SK-N-SH (cell line): ENCODE data around the gene SDC3. TPM values are rescaled to one million over a fixed set of nuclear protein-coding genes. Genes with fewer than 3 reads are reported as not detected.
A peak's percentile ranks its signal among the peaks of the same experiment; 100 is the strongest.

Experiments used
- CTCF ChIA-PET: fragments of 300-600, 350-600 bp; formaldehyde crosslinking; extraction: SDS; loops from one replicate; lab custom pipeline; 2021; lab: Yijun Ruan, JAX
- POLR2A ChIA-PET: fragments of 350-600 bp; sonication (Branson Sonifier 250); formaldehyde crosslinking; extraction: SDS; loops from one replicate; lab custom pipeline; 2020; ENCODE audit warnings: antibody characterized with exemption, inconsistent platforms; lab: Yijun Ruan, JAX
- DNase-seq: peaks from one replicate; pipeline ENCODE4 v3.0.0; 2012
- H2AFZ ChIP-seq: fragments of 200-600 bp; sonication (generic); 2 replicates; pipeline ENCODE4 v1.8.1; 2016; ENCODE audit warnings: antibody characterized with exemption, mild to moderate bottlenecking, low read depth
- H3F3A ChIP-seq: fragments of 200-600 bp; sonication (generic); replicated peaks from 2 replicates; pipeline ENCODE3; 2016; ENCODE audit warnings: antibody characterized with exemption, mild to moderate bottlenecking; ENCODE audit not compliant: insufficient read depth
- H3K27ac ChIP-seq, 2 experiments: fragments of 200-500 bp in 1 of 2; fragments of 200-600 bp in 1 of 2; sonication (Bioruptor generic) in 1 of 2; sonication (generic), shearing (Covaris generic) in 1 of 2; 2 replicates each; pipeline versions ENCODE4 v1.5.1 to v1.6.1; 2014 to 2016; ENCODE audit warnings: low read depth in 2 of 2, inconsistent platforms in 1 of 2, low read length in 1 of 2, mild to moderate bottlenecking in 1 of 2, mixed read lengths in 1 of 2
- H3K27me3 ChIP-seq: fragments of 200-600 bp; sonication (generic), shearing (Covaris generic); 2 replicates; pipeline ENCODE4 v1.6.1; 2016; ENCODE audit warnings: mixed run types; ENCODE audit not compliant: insufficient read depth
- H3K36me3 ChIP-seq, 2 experiments: fragments of 200-500 bp in 1 of 2; fragments of 200-600 bp in 1 of 2; sonication (Bioruptor generic) in 1 of 2; sonication (generic) in 1 of 2; replicated peaks in 1 of 2; 2 replicates each; pipeline versions ENCODE3 to v1.5.1; 2014 to 2016; ENCODE audit warnings: low read length in 1 of 2, mild to moderate bottlenecking in 1 of 2; ENCODE audit not compliant: insufficient read depth in 2 of 2, control insufficient read depth in 1 of 2
- H3K4me1 ChIP-seq, 2 experiments: fragments of 200-500 bp in 1 of 2; fragments of 200-600 bp in 1 of 2; sonication (Bioruptor generic) in 1 of 2; sonication (generic), shearing (Covaris generic) in 1 of 2; 2 replicates each; pipeline versions ENCODE4 v1.5.1 to v1.6.1; 2014 to 2016; ENCODE audit warnings: low read depth in 1 of 2, low read length in 1 of 2, mixed run types in 1 of 2; ENCODE audit not compliant: insufficient read depth in 2 of 2, control insufficient read depth in 1 of 2
- H3K4me2 ChIP-seq: fragments of 200-600 bp; sonication (generic), shearing (Covaris generic); 2 replicates; pipeline ENCODE4 v1.6.1; 2017; ENCODE audit warnings: mixed run types
- H3K4me3 ChIP-seq, 2 experiments: fragments of 200-500 bp in 1 of 2; fragments of 200-600 bp in 1 of 2; sonication (Bioruptor generic) in 1 of 2; sonication (generic), shearing (Covaris generic) in 1 of 2; 2 replicates each; pipeline versions ENCODE4 v1.5.1 to v1.8.1; 2014 to 2016; ENCODE audit warnings: low read depth in 2 of 2, inconsistent platforms in 1 of 2, low read length in 1 of 2, mild to moderate bottlenecking in 1 of 2, mixed read lengths in 1 of 2, moderate library complexity in 1 of 2
- H3K79me2 ChIP-seq: fragments of 200-600 bp; sonication (generic); 2 replicates; pipeline ENCODE4 v1.8.1; 2017; ENCODE audit warnings: mild to moderate bottlenecking; ENCODE audit not compliant: insufficient read depth
- H3K9ac ChIP-seq: fragments of 200-600 bp; sonication (generic); 2 replicates; pipeline ENCODE4 v1.6.1; 2017; ENCODE audit warnings: mixed run types
- H3K9me2 ChIP-seq: fragments of 200-600 bp; sonication (generic); 2 replicates; pipeline ENCODE4 v1.6.1; 2017; ENCODE audit warnings: mixed run types
- H3K9me3 ChIP-seq: fragments of 200-600 bp; sonication (generic); 2 replicates; pipeline ENCODE4 v1.6.1; 2017; ENCODE audit warnings: mixed run types, mild to moderate bottlenecking, moderate library complexity
- H4K20me1 ChIP-seq: fragments of 200-600 bp; sonication (generic); 2 replicates; pipeline ENCODE4 v1.6.1; 2017; ENCODE audit warnings: mild to moderate bottlenecking, mixed run types; ENCODE audit not compliant: insufficient read depth
- CTCF ChIP-seq: fragments of 200-600 bp; sonication (generic); IDR thresholded peaks from 2 replicates; pipeline ENCODE4 v1.6.1; 2017; ENCODE audit warnings: antibody characterized with exemption, mild to moderate bottlenecking, moderate library complexity
- ELF1 ChIP-seq: IDR thresholded peaks from 2 replicates; pipeline ENCODE4 v1.4.0; 2012
- FOSL2 ChIP-seq: IDR thresholded peaks from 2 replicates; pipeline ENCODE4 v1.4.0; 2012; ENCODE audit warnings: low read depth, mild to moderate bottlenecking, moderate library complexity, borderline replicate concordance
- FOXM1 ChIP-seq: IDR thresholded peaks from 2 replicates; pipeline ENCODE4 v1.4.0; 2012; ENCODE audit warnings: low read depth, mild to moderate bottlenecking
- GATA2 ChIP-seq: sonication (generic); formaldehyde crosslinking; IDR thresholded peaks from 2 replicates; pipeline ENCODE4 v1.5.0; 2020; ENCODE audit warnings: mild to moderate bottlenecking, missing genetic modification reagents
- IRF3 ChIP-seq: fragments of 150-350 bp; IDR thresholded peaks from 2 replicates; pipeline ENCODE4 v1.6.1; 2016; ENCODE audit warnings: mild to moderate bottlenecking, low read depth, low read length
- JUND ChIP-seq: IDR thresholded peaks from 2 replicates; pipeline ENCODE4 v1.4.0; 2012
- MAX ChIP-seq: IDR thresholded peaks from 2 replicates; pipeline ENCODE4 v1.4.0; 2012; ENCODE audit warnings: low read depth
- NFIC ChIP-seq: IDR thresholded peaks from 2 replicates; pipeline ENCODE4 v1.4.0; 2012; ENCODE audit warnings: borderline replicate concordance
- NRF1 ChIP-seq: IDR thresholded peaks from 2 replicates; pipeline ENCODE4 v1.6.1; 2012; ENCODE audit warnings: low read depth, mild to moderate bottlenecking, low read length
- PBX3 ChIP-seq: IDR thresholded peaks from 2 replicates; pipeline ENCODE4; 2012
- RAD21 ChIP-seq: IDR thresholded peaks from 2 replicates; pipeline ENCODE4 v1.6.1; 2012; ENCODE audit warnings: mild to moderate bottlenecking, low read length
- RFX5 ChIP-seq: IDR thresholded peaks from 2 replicates; pipeline ENCODE4 v1.6.1; 2012; ENCODE audit warnings: mild to moderate bottlenecking, improper control_type of control experiment, low read length
- TCF12 ChIP-seq: IDR thresholded peaks from 2 replicates; pipeline ENCODE4 v1.4.0; 2012
- TEAD4 ChIP-seq: IDR thresholded peaks from 2 replicates; pipeline ENCODE4 v1.4.0; 2012; ENCODE audit warnings: mild to moderate bottlenecking, borderline replicate concordance; ENCODE audit not compliant: insufficient read depth
- USF1 ChIP-seq: IDR thresholded peaks from 2 replicates; pipeline ENCODE4 v1.4.0; 2012; ENCODE audit warnings: low read depth, borderline replicate concordance
- USF2 ChIP-seq: fragments of 150-350 bp; IDR thresholded peaks from 2 replicates; pipeline ENCODE4 v1.6.1; 2017; ENCODE audit warnings: antibody characterized with exemption, low read length, low read depth, borderline replicate concordance
- ZBTB33 ChIP-seq: IDR thresholded peaks from 2 replicates; pipeline ENCODE4 v1.4.0; 2012; ENCODE audit warnings: low read depth, borderline replicate concordance
- WGBS: methylation state at CpG from one replicate; pipeline ENCODE4 v1.1.6; 2017; ENCODE audit warnings: low lambda C conversion rate; 5-methylcytosine and 5-hydroxymethylcytosine counted together
- polyA plus RNA-seq, 3 experiments: library from polyadenylated mRNA; depleted of rRNA; stranded (reverse); fragments of >200 nt; gene quantifications; 2 replicates each; pipeline ENCODE4 v1.2.3, GENCODE V29; 2012

SDC3 gene
- polyA plus RNA-seq, 1 of the 3 experiments (the other 2 are of a cell fraction), result 18.8 TPM

- TF ChIP-seq NFIC (peak; percentile 99), RFX5 (peak; percentile 99), IRF3 (peak; percentile 54), JUND (peak; percentile 91), TEAD4 (peak; percentile 59; the same call in 1 of the 2 replicates), USF2 (no peak), GATA2 (CRISPR knock-in tag) (no peak), ELF1 (no peak), ZBTB33 (no peak), NRF1 (peak; percentile 84)
Measured at GRCh38 chr1:30823969-30824735, 84.4 kb downstream of the SDC3 start (continued).

- peak overlapping the region; percentile 77 for H3K4me2 ChIP-seq
- H2AFZ ChIP-seq, result no peak overlapping the region
- 85% methylated on average over 3 of the region's 3 CpGs for WGBS
- H3K79me2 ChIP-seq, result no peaks in the 10 kb centered on the region
- H3K27me3 ChIP-seq, result no peaks in the 10 kb centered on the region
- ChIA-PET POLR2A (interaction anchor here (0.8 to 1.7 kb wide), 2 partner anchors 33 to 63 kb away, joined by 3 to 4 read pairs; no protein-coding TSS in a partner anchor), CTCF (interaction anchor here (0.8 to 34.2 kb wide), 4 partner anchors 22 to 90 kb away, joined by 3 to 1422 read pairs (median 10); partner anchors contain the start of gene SDC3)
- H3K4me3 ChIP-seq, result peak overlapping the region; percentile 54 to 61
- H3K9me3 ChIP-seq, result no peaks in the 10 kb centered on the region
- H3K9me2 ChIP-seq, result no peaks in the 10 kb centered on the region
- DNase-seq, result no peak
- H3K36me3 ChIP-seq, result no peaks in the 10 kb centered on the region
- peak overlapping the region; percentile 64 for H3K9ac ChIP-seq
- H3K27ac ChIP-seq, result peak overlapping the region; percentile 96 to 97
- no peaks in the 10 kb centered on the region for H4K20me1 ChIP-seq
- peaks cover 8% of the 10 kb centered on the region for H3F3A ChIP-seq
- H3K4me1 ChIP-seq, result peaks cover 16 to 28% of the 10 kb centered on the region in 2 experiments
- no peak for TF ChIP-seq IRF3
- TF ChIP-seq PBX3, result no peak
- no peak for TF ChIP-seq NRF1
- TF ChIP-seq FOXM1, result no peak
- no peak for TF ChIP-seq JUND
- TF ChIP-seq RFX5, result no peak
- no peak for TF ChIP-seq MAX
- no peak for TF ChIP-seq FOSL2
- TF ChIP-seq RAD21, result no peak
- no peak for TF ChIP-seq NFIC
- TF ChIP-seq GATA2 (CRISPR knock-in tag), result no peak
- no peak for TF ChIP-seq TCF12
- TF ChIP-seq CTCF, result no peak
- TF ChIP-seq USF1, result no peak
Measured at GRCh38 chr1:30823627-30823968, 85.0 kb downstream of the SDC3 start.
